Keratinocyte (primary cell): ENCODE results near the gene HYAL2.

Experiments used
- CTCF ChIP-seq, 3 experiments: IDR thresholded peaks in 1 of 3; conservative IDR thresholded peaks in 1 of 3; optimal IDR thresholded peaks in 1 of 3; 2 replicates in 2 of 3; 3 replicates in 1 of 3; pipeline versions ENCODE3 to v1.5.1; 2011; ENCODE audit warnings: low read length in 3 of 3, mild to moderate bottlenecking in 3 of 3, moderate library complexity in 2 of 3, control low read depth in 1 of 3, inconsistent platforms in 1 of 3; ENCODE audit not compliant: insufficient read depth in 2 of 3; ENCODE audit errors: extremely low read depth in 1 of 3
- EZH2 ChIP-seq: IDR thresholded peaks from one replicate; pipeline ENCODE4 v1.6.1; 2012; ENCODE audit warnings: inconsistent platforms, mild to moderate bottlenecking, low read length, moderate library complexity

- no peak for TF ChIP-seq CTCF (optimal IDR thresholded peaks at IDR 0.05 in 1 of 3, IDR thresholded peaks at IDR 0.05 in 1 of 3, conservative IDR thresholded peaks at IDR 0.05 in 1 of 3; ENCODE audit: extremely low read depth in 1 of 3, insufficient read depth in 2 of 3, low read length in 3 of 3)
- no peak for TF ChIP-seq EZH2
Measured at GRCh38 chr3:50290161-50290641, 32.3 kb downstream of the HYAL2 start.
